Measurements from ENCODE around the gene TSACC.
"Not testable (repeated sequence)": the region's sequence is repeated elsewhere in the genome, so short reads cannot be mapped to it uniquely, and the experiment has no call there.

The TSACC gene

GRCh38 chr1:156347331-156347730, 9.0 kb downstream of the TSACC start:
- no peak for FAIRE-seq

- not testable (repeated sequence) for FAIRE-seq
Observed at GRCh38 chr1:156352481-156352880, 14.2 kb downstream of the TSACC start.

GRCh38 chr1:156356262-156356874, 18.0 kb downstream of the TSACC start:
- no peak for FAIRE-seq

DNA sequence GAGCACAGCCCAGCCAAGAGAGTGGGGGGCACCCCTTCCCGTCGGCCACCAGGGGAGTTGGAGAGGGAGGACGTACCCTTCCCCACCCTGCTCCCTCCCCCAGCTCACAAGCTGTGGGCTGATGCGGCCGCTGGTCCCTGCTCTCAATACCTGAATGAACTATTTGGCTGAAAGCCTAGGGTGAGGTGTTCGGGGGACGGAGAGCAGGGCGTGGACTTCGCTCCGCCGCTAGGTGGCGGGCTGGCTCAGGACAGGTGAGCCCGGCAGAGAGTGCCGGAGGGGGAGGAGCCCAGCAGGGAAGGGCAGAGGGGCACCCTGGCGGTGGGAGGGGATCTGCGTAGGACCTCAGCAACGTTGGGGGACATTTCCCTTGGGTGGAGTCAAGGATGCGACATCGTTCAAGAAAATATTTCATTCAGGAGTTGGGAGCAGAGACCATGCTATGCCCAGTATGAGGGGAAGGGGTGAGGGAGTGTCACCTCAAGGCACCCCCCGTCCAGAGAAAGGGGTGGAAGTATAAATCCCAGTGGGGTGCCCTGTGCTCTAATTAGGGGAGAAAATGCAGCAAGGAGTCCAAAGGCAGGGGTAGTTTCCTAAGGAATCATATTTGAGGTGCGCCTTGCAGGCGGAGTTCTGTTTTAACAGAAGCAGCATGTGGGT, 18.7 kb downstream of the TSACC start:
- no peak for FAIRE-seq

GRCh38 chr1:156357977-156358376, 19.7 kb downstream of the TSACC start:
- FAIRE-seq: no peak

DNA sequence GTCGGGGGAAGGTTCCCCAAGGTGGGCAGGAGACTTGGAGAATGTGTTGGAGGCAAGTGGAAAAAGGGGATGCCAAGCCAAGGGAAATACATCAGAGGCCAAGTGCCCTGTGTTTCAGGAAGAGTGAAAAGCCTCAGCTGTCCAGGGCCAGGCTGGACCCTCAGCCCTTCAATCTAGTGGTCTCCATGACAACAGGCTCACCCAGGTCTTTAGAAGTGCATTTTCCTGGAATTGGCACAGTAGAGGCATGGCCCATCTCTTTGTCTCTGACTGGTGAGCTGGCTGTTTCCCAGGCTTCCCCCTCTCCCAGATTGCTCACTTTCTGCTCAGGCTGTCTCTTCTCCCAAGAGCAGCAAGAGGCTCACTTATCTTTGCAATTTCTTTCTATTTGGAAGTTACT, 20.3 kb downstream of the TSACC start:
- no peak for FAIRE-seq

DNA sequence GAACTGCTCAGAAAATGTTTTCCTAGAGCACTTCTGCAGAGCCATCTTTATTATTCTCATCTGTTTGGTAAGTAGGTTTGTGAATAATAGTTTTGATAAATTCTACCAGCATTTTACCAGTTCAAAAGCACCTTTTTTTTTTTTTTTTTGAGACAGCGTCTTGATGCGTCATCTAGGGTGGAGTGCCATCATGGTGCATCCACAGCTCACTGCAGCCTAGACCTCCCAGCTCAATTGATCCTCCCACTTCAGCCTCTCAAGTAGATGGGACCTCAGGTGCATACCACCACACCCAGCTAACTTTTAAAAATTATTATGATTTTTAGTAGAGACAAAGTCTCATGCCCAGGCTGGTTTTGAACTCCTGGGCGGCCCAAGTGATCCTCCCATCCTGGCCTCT, 20.9 kb downstream of the TSACC start:
- FAIRE-seq: no peak

GRCh38 chr1:156359973-156360372, 21.6 kb downstream of the TSACC start:
- FAIRE-seq: no peak

- FAIRE-seq: no peak
Observed at GRCh38 chr1:156360534-156360933, 22.2 kb downstream of the TSACC start.

- no peak for FAIRE-seq
Observed at GRCh38 chr1:156365754-156366153, 27.4 kb downstream of the TSACC start.

- FAIRE-seq: no peak
Observed at GRCh38 chr1:156366378-156367166, 28.2 kb downstream of the TSACC start.

- no peak for FAIRE-seq
Observed at GRCh38 chr1:156367383-156368156, 29.2 kb downstream of the TSACC start.

DNA sequence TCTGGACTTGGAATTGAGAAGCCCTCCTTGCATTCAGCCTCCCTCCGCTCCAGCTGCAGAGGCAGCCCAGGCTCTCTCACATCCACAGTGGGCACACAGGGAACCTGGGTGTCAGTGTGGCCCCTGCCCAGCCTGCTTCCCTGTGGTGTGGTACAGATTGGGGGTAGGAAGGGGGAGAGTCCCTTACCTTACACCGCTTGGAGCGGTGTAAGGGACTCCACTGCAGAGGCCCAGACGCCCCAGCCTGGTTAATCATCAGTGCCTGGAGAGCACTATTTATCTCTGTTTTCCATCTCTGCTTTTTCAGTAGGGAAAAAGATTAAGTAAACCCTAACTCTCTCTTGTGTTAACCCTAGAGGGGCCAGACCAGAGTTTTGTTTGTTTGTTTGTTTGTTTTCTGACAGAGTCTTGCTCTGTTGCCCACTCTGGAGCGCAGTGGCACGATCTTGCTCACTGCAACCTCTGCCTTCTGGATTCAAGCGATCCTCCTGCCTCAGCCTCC, 29.9 kb downstream of the TSACC start:
- no peak for FAIRE-seq

DNA sequence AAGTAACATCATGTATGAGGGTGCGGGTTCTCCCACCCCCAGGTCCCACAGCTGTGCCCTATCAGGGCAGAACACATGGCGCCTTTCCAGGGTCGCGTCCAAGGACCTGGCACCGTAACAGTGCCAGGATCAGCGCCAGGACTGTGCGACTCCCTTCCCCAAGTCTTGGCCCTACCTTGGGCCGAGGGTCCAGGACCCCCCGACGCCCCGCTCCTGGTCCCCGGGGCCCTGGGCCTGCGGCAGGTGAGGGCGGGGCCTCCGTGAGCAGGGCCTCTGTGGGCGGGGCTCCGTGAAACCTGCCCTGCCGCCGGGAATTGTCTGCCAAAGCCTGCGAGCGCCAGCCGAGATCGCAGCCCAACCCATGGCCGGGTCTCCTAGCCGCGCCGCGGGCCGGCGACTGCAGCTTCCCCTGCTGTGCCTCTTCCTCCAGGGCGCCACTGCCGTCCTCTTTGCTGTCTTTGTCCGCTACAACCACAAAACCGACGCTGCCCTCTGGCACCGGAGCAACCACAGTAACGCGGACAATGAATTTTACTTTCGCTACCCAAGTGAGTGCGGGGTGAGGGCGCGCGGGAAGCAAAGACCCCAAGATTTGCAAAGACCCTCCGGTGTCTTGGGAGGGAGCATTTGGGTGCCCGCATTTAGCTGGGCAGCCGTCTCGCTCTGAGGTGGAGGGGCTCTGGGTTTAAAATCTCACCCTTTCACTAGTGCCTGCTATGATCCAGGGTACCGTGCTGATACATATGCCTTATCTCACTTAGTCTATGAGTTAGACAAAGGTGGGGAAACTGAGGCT, 30.8 kb downstream of the TSACC start, which contains the start of gene RHBG:
Gene RHBG (plus strand): TSS at position 323 of the 796 bp plus-strand sequence. CDS start 39 bp downstream, at position 362.
- FAIRE-seq: no peak

- FAIRE-seq: not testable (repeated sequence)
Observed at GRCh38 chr1:156369685-156370286, 31.5 kb downstream of the TSACC start.

DNA sequence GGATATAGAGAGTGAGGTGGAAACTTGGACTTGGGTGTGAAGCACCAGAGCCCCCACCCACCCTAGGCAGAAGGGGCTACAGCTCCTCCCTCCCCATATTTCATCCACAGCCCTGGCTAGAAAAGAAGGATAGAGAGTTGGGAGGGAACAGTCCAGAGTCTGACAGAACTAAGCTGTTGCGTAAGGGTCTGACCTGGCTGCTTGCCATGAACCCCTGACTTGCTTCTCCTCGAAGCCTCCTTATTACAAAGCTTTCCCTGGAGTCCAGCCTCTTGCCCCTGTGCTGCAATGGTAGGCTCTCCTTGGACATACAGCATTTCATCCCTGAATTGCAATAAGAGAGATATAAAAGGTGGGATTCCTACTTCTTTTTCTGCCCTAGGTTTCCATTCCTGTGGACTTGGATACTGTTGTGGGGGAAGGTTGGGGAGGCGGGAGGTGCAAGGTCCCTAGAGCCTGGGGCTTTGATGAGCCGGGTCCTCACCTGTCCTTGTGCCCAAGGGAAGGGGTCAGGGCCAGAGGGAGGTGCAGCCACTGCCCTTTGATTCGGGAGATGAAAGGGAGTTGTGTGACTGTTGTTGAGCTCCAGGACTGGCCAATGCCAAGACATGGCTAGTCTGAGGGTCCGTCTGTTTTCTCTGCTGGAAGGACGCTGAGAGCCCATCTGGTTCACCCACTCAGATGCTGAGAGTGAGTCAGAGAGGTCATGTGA, 33.4 kb downstream of the TSACC start:
- FAIRE-seq: no peak

GRCh38 chr1:156372265-156372586, 33.9 kb downstream of the TSACC start:
- FAIRE-seq: no peak

GRCh38 chr1:156372876-156373275, 34.5 kb downstream of the TSACC start:
- FAIRE-seq: no peak

- FAIRE-seq: no peak
Observed at GRCh38 chr1:156373546-156373945, 35.2 kb downstream of the TSACC start.

- no peak for FAIRE-seq
Observed at GRCh38 chr1:156376146-156376545, 37.8 kb downstream of the TSACC start.

Measured in islet of Langerhans (tissue), 1 donor.